GM12892 (cell line): Measurements from ENCODE around the gene HMCN2.

Experiments
- DNase-seq: peaks from one replicate; pipeline ENCODE4 v3.0.0; 2011; ENCODE audit not compliant: insufficient read length
- FAIRE-seq: peaks from 2 replicates; lab custom pipeline; 2011; peaks lifted over from hg19 to GRCh38; lab: Jason Lieb, UNC
- POLR2A ChIP-seq: IDR thresholded peaks from 2 replicates; pipeline ENCODE4 v1.6.1; 2011; ENCODE audit warnings: low read depth, low read length, control low read depth
- POLR2AphosphoS5 ChIP-seq: IDR thresholded peaks from 2 replicates; pipeline ENCODE4 v1.6.1; 2011; ENCODE audit warnings: low read depth, low read length, control low read depth
- TAF1 ChIP-seq: IDR thresholded peaks from 2 replicates; pipeline ENCODE4 v1.6.1; 2011; ENCODE audit warnings: low read depth, mild to moderate bottlenecking, control low read depth, low read length, borderline replicate concordance

HMCN2 gene

DNA sequence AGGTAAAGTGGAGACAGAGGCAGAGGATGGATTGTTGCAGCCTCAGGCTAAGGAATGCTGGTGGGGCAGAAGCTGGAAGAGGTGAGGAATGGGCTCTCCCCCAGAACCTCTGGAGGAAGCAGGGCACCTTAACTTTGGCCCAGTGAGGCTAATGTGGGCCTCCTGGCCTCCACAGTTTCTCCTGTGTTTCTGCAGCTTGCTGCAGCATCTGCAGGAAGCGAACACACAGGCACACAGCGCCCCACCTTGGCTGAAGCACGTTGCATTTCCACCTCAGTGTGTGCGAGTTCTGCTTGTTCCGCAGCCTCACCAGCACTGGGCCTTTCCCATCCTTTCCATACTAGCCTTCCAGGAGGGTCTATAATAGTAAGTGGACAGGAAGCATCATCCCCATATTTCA, 152.0 kb downstream of the HMCN2 start:
- DNase-seq (no peak), FAIRE-seq (no peak)
- TF ChIP-seq POLR2A: no peak
- TF ChIP-seq TAF1: no peak
- no peak for TF ChIP-seq POLR2AphosphoS5

GRCh38 chr9:130418776-130419175, 153.2 kb downstream of the HMCN2 start:
- DNase-seq: no peak
- FAIRE-seq: no peak
- TF ChIP-seq POLR2AphosphoS5: no peak
- TF ChIP-seq TAF1: no peak
- no peak for TF ChIP-seq POLR2A

DNA sequence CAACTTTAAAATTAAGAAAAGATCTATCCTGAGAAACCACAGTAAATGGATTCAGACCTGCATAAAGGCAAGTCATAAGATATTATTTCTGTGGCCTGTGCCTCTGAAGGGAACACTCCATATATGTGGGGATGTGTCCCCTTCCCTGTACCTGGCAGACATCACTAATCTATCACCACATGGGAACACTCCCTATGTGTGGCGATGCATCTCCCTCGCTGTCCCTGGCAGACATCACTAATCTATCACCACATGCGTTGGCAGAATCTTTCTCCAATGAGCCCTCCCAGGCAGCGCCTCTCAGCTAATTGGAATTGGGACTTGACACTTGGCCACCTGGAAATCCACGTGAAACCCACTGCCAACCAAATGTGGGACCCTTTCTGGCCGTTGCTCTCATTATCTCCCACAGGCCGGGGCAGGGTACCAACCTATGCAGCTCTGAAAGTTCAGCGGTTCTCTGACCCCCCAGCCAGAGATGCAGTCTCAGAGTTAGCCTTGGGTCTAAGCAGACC, 154.0 kb downstream of the HMCN2 start:
- no peak for TF ChIP-seq POLR2A
- no peak for TF ChIP-seq TAF1
- TF ChIP-seq POLR2AphosphoS5: no peak
- FAIRE-seq (no peak), DNase-seq (no peak)

- DNase-seq (no peak), FAIRE-seq (no peak)
- TF ChIP-seq POLR2AphosphoS5: no peak
- no peak for TF ChIP-seq TAF1
- no peak for TF ChIP-seq POLR2A
Measured at GRCh38 chr9:130421154-130421801, 155.7 kb downstream of the HMCN2 start.

GRCh38 chr9:130421802-130422276, 156.3 kb downstream of the HMCN2 start:
- DNase-seq (no peak), FAIRE-seq (no peak)
- TF ChIP-seq TAF1: no peak
- TF ChIP-seq POLR2A: no peak
- TF ChIP-seq POLR2AphosphoS5: no peak

GRCh38 chr9:130422546-130422945, 157.0 kb downstream of the HMCN2 start:
- TF ChIP-seq POLR2AphosphoS5 (no peak), POLR2A (no peak), TAF1 (no peak)

GRCh38 chr9:130423272-130423671, 157.7 kb downstream of the HMCN2 start:
- DNase-seq (no peak), FAIRE-seq (peak; percentile 69)
- TF ChIP-seq TAF1: no peak
- no peak for TF ChIP-seq POLR2A
- TF ChIP-seq POLR2AphosphoS5: no peak

More at GRCh38 chr9:130422546-130422945, 157.0 kb downstream of the HMCN2 start:
- DNase-seq: no peak
- FAIRE-seq: no peak

DNA sequence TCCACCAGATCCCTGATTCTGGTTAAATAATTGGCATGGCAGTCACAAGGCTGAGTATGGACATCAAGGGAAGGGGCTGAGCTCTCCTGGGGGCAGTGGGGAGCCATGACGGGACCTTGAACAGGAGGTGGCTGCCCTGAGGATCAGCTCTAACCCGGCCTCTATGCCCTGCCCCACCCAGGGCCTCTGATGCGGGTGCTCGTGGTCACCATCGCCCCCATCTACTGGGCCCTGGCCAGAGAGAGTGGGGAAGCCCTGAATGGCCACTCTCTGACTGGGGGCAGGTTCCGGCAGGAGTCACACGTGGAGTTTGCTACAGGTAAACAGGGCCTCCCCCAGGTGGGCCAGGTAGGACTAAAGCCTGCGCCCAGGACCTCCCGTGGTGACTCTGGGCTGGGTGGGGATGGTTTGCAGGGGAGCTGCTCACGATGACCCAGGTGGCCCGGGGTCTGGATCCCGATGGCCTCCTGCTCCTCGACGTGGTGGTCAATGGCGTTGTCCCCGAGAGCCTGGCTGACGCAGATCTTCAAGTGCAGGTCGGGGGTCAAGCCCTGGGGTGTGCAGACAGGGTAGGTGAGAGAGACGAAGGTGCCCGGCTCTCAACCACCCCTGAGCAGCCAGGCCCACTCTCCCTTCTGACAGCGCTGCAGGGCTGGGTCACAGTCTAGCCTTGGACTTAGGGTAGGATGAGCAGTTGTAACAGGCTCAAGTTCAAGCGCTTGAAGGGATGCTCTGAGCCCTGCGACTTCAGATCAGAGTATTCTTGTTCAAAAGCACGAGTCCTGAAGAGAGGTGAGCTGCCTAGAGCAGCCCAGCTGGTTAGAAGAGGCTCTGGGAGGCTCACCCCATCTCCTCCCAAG, 159.3 kb downstream of the HMCN2 start:
- no peak for FAIRE-seq
- TF ChIP-seq TAF1 (no peak), POLR2AphosphoS5 (no peak), POLR2A (no peak)
- no peak for DNase-seq

GRCh38 chr9:130425741-130426466, 160.3 kb downstream of the HMCN2 start:
- no peak for TF ChIP-seq POLR2A
- no peak for TF ChIP-seq TAF1
- no peak for TF ChIP-seq POLR2AphosphoS5
- FAIRE-seq (no peak), DNase-seq (no peak)

DNA sequence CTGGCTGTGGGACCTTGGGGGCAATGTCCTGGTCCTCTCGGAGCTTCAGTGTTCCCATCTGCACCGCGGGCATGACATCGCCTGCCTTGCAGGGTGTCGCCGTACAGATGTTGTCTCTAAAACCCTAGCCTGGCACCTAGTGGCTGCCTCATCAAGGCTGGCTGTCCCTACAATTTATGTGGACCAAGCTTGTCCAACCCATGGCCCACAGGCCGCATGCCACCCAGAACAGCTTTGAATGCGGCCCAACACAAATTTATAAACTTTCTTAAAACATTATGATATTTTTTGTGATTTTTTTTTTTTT, 160.9 kb downstream of the HMCN2 start:
- TF ChIP-seq TAF1 (no peak), POLR2A (no peak), POLR2AphosphoS5 (no peak)
- DNase-seq (no peak), FAIRE-seq (no peak)

DNA sequence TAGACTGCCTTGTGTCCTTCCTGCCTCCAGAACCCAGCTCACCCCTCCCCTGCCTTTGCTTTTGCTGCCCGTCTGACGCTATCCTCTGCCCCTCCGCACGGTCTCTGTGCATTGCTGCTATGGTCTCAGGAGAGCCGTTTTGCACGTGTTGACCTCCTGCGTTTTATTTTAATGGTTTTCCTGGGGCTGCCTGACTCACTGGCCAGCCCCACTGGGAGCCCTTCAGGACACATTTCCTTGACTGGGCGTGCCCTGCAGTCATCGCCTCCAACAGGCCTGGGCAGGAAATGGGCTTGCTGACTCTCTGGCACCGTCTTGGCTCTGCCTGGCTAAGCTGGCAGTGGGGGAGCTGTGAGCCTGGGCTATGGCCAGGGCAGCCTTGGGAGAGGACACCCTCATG, 161.3 kb downstream of the HMCN2 start:
- FAIRE-seq: no peak
- DNase-seq: no peak
- TF ChIP-seq POLR2A (no peak), TAF1 (no peak), POLR2AphosphoS5 (no peak)
